Measurements from ENCODE around the gene ELL2.

ELL2 gene

DNA sequence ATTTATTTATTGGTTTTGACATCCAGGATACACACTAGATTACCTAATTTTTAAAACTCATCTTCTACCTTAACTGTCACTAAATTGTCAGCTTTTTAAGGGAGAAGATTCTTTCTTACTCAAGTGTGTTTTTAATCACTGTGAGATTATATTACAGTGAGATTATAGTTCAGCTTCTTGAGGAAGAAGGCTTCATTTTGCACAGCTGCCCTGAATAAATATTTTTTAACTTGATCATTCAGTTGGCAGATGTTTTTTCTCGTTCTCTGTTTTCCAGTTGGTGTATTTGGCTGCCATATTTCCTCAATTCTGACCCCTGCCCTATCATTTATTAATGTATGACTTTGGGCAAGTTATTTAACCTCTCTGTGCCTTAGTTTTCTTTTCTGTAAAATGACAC, 15.0 kb upstream of the ELL2 start:
- DNase-seq = no peak

DNA sequence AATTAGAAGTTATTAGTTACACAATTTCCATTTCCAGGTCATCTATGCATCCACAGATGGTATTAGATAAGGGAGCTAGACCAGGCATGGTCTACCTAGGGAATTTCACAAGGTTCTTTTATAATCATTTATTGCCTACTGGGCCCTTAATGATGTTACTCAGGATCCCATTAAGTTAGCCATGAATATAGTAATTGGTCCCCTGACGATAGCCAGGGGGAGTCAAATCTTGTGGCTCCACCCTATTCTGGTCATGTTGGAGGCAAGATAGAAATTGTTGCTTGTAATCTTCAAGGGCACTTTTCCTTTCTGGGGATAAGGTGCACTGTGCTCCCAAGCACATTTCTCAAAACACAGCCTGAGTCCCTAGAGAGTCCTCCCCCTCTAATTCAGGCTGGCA, 14.1 kb upstream of the ELL2 start:
- DNase-seq = no peak

DNA sequence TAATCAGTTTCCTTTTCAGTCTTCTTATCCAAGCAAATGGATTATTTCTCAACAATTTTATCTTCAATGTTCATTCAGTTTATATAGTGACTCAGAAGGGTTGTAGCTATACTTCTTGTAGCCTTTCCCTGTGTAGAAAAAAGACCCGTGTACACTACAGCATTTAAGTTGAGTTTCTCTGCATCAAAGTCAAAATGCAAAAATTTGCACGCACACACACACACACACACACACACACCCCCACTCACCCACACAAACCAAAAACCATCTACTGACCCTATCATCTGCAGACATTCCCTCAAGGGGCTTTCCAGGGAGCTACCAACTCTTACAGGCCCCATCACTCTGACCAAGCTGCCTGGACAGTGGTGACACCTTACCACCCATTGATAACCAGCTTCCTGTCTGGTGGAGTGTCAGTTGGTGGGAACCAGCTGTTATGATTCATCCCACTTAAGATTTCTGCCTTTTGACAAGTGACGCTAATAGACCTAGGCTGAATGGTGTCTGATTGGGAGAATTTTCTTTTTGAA, 12.2 kb upstream of the ELL2 start:
- no peak for DNase-seq

GRCh38 chr5:95972196-95972595, 10.5 kb upstream of the ELL2 start:
- DNase-seq = no peak

- DNase-seq = no peak
These were observed 8.7 kb upstream of the ELL2 start for GRCh38 chr5:95970359-95970704.

- DNase-seq = no peak
These were observed 8.2 kb upstream of the ELL2 start for GRCh38 chr5:95969651-95970358.

DNA sequence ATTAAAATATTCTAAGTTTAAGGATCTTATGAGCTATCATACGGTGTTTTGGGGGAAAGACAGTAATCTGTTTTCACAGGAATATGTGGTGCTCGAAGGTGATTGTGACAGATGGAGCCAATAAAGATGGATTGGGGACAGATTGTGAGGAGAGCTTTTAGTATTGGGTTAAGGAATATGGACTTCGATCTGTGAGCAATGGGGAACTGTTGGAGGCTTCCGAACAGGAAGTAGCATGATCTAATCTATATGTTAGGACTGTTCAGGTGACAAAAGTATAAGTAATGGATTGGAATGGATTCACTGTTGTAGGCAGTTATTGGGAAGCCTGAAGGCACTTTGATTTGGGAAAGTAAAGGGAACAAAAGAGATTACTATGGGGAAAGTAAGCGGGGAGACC, 7.4 kb upstream of the ELL2 start:
- no peak for DNase-seq

DNA sequence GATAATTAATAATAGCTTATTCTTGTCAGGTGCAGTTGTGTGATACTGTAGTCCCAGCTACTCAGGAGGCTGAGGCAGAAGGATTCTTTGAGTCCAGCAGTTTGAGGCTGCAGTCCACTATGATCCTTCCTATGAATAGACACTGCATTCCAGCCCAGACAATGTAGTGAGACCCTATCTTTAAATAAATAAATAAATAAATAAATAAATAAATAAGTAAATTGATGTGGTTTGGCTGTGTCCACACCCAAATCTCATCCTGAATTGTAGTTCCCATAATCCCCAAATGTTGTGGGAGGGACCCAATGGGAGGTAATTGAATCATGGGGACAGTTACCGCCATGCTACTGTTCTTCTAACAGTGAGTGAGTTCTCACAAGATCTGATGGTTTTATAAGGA, 5.6 kb upstream of the ELL2 start:
- no peak for DNase-seq

GRCh38 chr5:95966005-95966404, 4.4 kb upstream of the ELL2 start:
- no peak for DNase-seq

- DNase-seq = no peak
These were observed 2.2 kb upstream of the ELL2 start for GRCh38 chr5:95963650-95964410.

GRCh38 chr5:95962785-95963184, 1.1 kb upstream of the ELL2 start:
- no peak for DNase-seq

DNA sequence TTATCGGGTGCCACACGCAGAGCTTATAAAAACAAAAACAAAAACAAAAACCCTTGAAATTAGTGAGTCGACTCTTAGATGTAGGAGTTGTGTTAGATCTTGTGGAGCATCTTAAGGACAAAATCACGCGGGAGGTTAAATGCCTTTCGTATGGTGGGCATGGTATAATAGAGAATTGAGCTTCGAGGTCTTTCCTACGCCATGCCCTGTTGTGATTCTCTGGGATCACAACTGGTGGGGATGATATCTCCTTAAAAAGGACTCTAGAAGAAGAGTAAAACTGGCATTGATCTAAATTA, 773 bp upstream of the ELL2 start:
- DNase-seq = no peak

GRCh38 chr5:95960667-95961616, 709 bp downstream of the ELL2 start:
- peak; percentile 33 for DNase-seq

GRCh38 chr5:95959888-95960666, 1.6 kb downstream of the ELL2 start:
- DNase-seq = no peak

DNA sequence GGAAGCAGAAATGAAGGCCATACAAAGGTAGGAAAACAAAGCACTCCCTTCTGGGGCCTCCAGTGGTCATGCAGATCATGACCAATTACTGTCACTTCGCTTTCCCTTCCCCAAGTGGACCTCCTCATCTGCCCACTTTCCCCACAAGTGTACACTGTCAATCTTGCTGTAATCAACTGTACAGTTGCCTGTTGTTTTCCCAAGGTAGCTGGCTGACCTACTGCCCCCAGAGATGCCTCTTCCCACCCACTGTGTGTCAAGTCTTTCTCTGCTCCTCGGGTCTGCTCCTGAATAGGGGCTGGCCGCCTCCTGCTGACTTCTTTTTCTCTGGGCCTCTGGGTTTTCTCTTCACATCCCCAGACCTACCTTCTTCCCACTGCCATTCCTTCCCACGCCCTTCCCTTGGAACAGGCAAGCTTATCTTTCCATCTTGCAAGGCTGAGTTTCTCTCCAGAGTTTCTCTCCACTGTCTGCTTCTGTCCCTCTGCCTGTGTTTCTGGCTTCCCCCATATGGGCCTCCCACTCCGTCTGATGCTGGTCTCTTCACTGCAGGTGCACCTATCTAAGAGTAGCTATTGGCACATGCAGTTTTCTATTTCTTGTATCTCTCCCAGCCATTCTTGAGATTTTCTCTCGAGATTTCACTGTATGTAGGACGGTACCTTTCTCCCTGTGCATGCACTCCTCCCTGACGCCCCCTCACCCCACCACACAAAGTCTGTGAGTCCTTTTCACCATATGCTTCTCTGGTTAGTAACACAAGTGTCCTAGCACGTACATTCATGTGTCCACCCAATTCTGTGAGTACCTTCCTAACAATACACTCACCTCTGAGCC, 2.4 kb downstream of the ELL2 start:
- no peak for DNase-seq

GRCh38 chr5:95958310-95959014, 3.2 kb downstream of the ELL2 start:
- no peak for DNase-seq

DNA sequence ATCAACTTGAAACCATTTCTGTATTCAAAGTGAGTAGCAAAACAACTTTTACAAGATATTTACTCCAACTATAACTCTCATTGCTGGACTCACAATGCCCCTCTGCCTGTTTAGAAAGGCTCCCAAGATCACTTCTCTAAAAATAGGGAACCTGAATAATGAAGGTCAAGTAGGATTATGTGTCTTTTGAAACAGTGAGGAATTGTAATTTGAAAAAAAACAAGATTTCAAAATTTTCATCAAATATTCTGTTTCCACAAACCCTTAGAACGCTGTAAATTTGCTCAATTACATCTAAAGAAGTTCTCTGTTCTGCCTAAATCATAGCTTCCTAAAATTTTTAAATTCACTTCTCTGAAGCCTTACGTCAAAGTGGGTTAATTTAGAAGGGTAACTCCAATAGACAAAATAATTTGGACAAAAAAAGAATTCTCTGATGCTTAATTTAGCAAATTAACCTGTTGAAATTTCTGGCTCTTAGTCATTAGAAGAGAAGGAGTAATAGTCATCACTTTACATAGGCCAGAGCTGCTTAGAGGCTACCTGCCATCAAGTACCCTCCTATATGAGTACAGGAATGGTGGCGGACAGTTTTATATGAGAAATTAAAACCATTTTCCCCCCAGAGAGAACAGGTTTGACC, 4.0 kb downstream of the ELL2 start:
- DNase-seq = no peak

GRCh38 chr5:95956900-95957293, 4.8 kb downstream of the ELL2 start:
- DNase-seq = no peak

GRCh38 chr5:95956021-95956899, 5.4 kb downstream of the ELL2 start:
- DNase-seq = peak; percentile 92

GRCh38 chr5:95954716-95955115, 6.9 kb downstream of the ELL2 start:
- DNase-seq = no peak

All from NCI-H446 treated with DMSO at 0.1 percent for 48 hours (cell line).